Psoas muscle (tissue), 8 donors: ENCODE results near the gene CPN1. TPM values are rescaled to one million over a fixed set of nuclear protein-coding genes. Genes with fewer than 3 reads are reported as not detected.

Experiments
- ATAC-seq, 4 donors: fragments of 200-7000 bp; cut with Tn5 transposase; one replicate each; pipeline ENCODE4 v1.9.1; 2020; ENCODE audit warnings: moderate library complexity in 3 of 4, mild to moderate bottlenecking in 2 of 4
- DNase-seq, 2 donors: peaks; one replicate each; pipeline ENCODE4 v3.0.0-alpha.2; 2020
- H3K27ac ChIP-seq: fragments of 200-600 bp; one replicate; pipeline ENCODE4 v1.8.0; 2022
- H3K27me3 ChIP-seq, 3 donors: fragments of 200-600 bp in 1 of 3; one replicate each; pipeline versions ENCODE4 v1.6.1 to v1.8.0; 2013 to 2022; ENCODE audit warnings: low read length in 2 of 3, mild to moderate bottlenecking in 2 of 3, moderate library complexity in 1 of 3; ENCODE audit not compliant: insufficient read depth in 3 of 3
- H3K36me3 ChIP-seq, 2 donors: fragments of 200-600 bp in 1 of 2; one replicate each; pipeline versions ENCODE4 v1.6.1 to v1.8.0; 2013 to 2022; ENCODE audit warnings: low read depth in 1 of 2, mild to moderate bottlenecking in 1 of 2, moderate library complexity in 1 of 2; ENCODE audit not compliant: insufficient read depth in 1 of 2
- H3K4me1 ChIP-seq: fragments of 200-600 bp; one replicate; pipeline ENCODE4 v1.8.0; 2022
- H3K4me3 ChIP-seq: fragments of 200-600 bp; one replicate; pipeline ENCODE4 v1.8.0; 2022; ENCODE audit warnings: mild to moderate bottlenecking
- H3K9me3 ChIP-seq: fragments of 200-600 bp; one replicate; pipeline ENCODE4 v1.8.0; 2022
- CTCF ChIP-seq: fragments of 200-600 bp; IDR thresholded peaks from one replicate; pipeline ENCODE4 v1.8.0; 2022; ENCODE audit warnings: antibody characterized with exemption
- WGBS, 3 donors: extraction: QIAGEN DNeasy Blood & Tissue Kit; methylation state at CpG; one replicate each; pipeline versions ENCODE4 v1.1.6 to v1.1.7; 2013; 5-methylcytosine and 5-hydroxymethylcytosine counted together
- intact Hi-C, 2 donors: fragments of 100-400 bp; cut with DNase I; formaldehyde crosslinking; loops; one replicate each; pipeline versions ENCODE4 v1.11.0 to v1.14.2; 2022
- polyA plus RNA-seq, 3 donors: library from polyadenylated mRNA; stranded (reverse); fragments of 200-250 nt; gene quantifications; one replicate each; pipeline ENCODE4 v1.2.3, GENCODE V29; 2013
- total RNA-seq, 4 donors: library from RNA; stranded (reverse); fragmentation: NEBNext Ultra II Directional in 2 of 4; extraction: Animal tissue kit (Norgen Biotek cat#: 25700) in 2 of 4; gene quantifications; one replicate each; pipeline versions ENCODE4 v1.2.1 to v1.2.4, GENCODE V29; 2021 to 2023
- donor health status: healthy with polysubstance abuse.
- donor health status: DM: no; HTN: no; CAD: no; lungs with moderate emphysema.
- donor health status: Bipolar disorder and iron deficiency.
- donor health status: healthy.
- donor health status: DM: yes; HTN: yes; CAD: no.
- donor health status: DM: no; HTN: no; CAD: no.
- donor health status: DM: no; HTN: no; CAD: no.
- donor health status: DM: yes; HTN: yes; CAD: no.

Gene CPN1
- total and polyA plus RNA-seq, 7 donors: not detected

- no peak overlapping the region for H3K4me3 ChIP-seq
- no peaks in the 10 kb centered on the region for H3K9me3 ChIP-seq
- intact Hi-C loops: no loop called here
- H3K4me1 ChIP-seq: no peaks in the 10 kb centered on the region
- DNase-seq (no peak), ATAC-seq (no peak)
- H3K27me3 ChIP-seq: peaks cover 0 to 15% (median 1%) of the 10 kb centered on the region in 3 donors
- 31 to 36% (median 32%) methylated on average over 6 of the region's 6 CpGs for WGBS, 3 donors
- no peak for TF ChIP-seq CTCF
- no peaks in the 10 kb centered on the region for H3K36me3 ChIP-seq
- H3K27ac ChIP-seq: no peak overlapping the region
Observed at GRCh38 chr10:100053686-100054460, 27.8 kb downstream of the CPN1 start.

- Histone ChIP-seq H3K27ac (no peak overlapping the region), H3K9me3 (no peaks in the 10 kb centered on the region), H3K4me3 (no peak overlapping the region), H3K27me3 (no peaks in the 10 kb centered on the region), H3K4me1 (peaks cover 10% of the 10 kb centered on the region), H3K36me3 (no peaks in the 10 kb centered on the region)
- intact Hi-C loops: loop anchor here (1.0 to 10.0 kb wide), 3 partner anchors 139 to 201 kb away; no protein-coding TSS in a partner anchor
- peak; percentile 96 for TF ChIP-seq CTCF
- WGBS, 3 donors: 15 to 17% (median 16%) methylated on average over 7 of the region's 7 CpGs
- ATAC-seq (peak; percentile 79 to 92 (median 87)), DNase-seq (peak; percentile 85 to 93)
Observed at GRCh38 chr10:100046021-100046486, 35.6 kb downstream of the CPN1 start.

- no peak overlapping the region for H3K4me3 ChIP-seq
- 61 to 71% (median 67%) methylated on average over 2 of the region's 2 CpGs for WGBS, 3 donors
- intact Hi-C loops: loop anchor here (2.0 to 10.0 kb wide), 3 partner anchors 138 to 199 kb away; no protein-coding TSS in a partner anchor
- no peaks in the 10 kb centered on the region for H3K36me3 ChIP-seq
- TF ChIP-seq CTCF: no peak
- H3K4me1 ChIP-seq: peaks cover 10% of the 10 kb centered on the region
- no peak overlapping the region for H3K27ac ChIP-seq
- no peak for ATAC-seq
- no peaks in the 10 kb centered on the region for H3K27me3 ChIP-seq
- no peak for DNase-seq
- H3K9me3 ChIP-seq: no peaks in the 10 kb centered on the region
Observed at GRCh38 chr10:100045592-100045991, 36.1 kb downstream of the CPN1 start.

- H3K9me3 ChIP-seq: no peaks in the 10 kb centered on the region
- TF ChIP-seq CTCF: no peak
- DNase-seq: peak; percentile 55 to 77
- ATAC-seq: peak; percentile 10 to 65 (median 60)
- H3K27me3 ChIP-seq: no peaks in the 10 kb centered on the region
- H3K4me1 ChIP-seq: peaks cover 10% of the 10 kb centered on the region
- H3K4me3 ChIP-seq: no peak overlapping the region
- H3K27ac ChIP-seq: peak overlapping the region; percentile 61
- 43 to 46% (median 46%) methylated on average over 3 of the region's 3 CpGs for WGBS, 3 donors
- intact Hi-C loops: loop anchor here in 1 of 2 donors (2.0 to 10.0 kb wide), 2 partner anchors 139 to 197 kb away; no protein-coding TSS in a partner anchor
- no peaks in the 10 kb centered on the region for H3K36me3 ChIP-seq
Observed at GRCh38 chr10:100043796-100044195, 37.9 kb downstream of the CPN1 start.
